Epidermal melanocyte (primary cell): ENCODE data around the gene NALCN.

ENCODE experiments used
- DNase-seq: peaks from one replicate; pipeline ENCODE4 v3.0.0; 2011; ENCODE audit warnings: low spot score; ENCODE audit not compliant: insufficient read length

Gene NALCN

DNA sequence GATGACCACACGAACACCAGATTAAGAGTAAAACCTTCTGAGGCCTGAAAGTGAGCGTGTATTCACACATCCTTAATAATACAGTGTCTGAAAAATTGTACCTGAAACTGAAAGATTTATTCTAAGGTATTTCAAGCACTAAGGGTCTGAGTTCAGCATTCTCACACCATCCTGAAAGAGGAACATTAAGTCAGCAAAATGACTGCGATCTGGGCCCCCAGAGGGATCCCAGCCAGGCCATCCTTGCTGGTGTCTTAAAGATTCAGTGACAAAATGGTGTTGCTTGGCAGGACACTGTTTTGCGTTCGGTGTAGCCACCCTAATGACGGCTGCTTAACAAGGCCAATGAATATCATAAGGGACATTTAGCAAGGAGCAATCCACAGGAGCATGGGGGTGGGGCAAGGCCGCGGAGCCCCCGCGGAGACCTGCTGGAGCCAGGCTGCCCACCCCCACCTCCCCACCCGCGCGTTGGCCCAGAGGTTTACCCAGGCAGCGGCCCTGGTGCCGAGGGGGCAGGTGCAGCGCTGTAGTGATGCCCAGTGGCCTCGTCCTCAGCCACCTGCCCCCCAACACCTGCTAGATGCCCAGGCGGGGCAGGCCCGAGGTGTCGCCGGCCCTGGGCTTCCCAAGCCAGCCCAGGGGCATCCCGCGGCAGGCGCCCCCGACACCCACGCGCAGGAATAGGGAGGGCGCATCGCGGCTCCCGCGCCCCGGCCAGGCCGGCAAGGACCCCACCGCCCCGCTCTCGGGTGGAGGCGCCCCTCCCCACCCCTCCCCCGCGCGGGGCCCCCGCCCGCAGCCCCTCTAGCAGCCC lies 742 bp downstream of the NALCN start:
- no peak for DNase-seq

DNA sequence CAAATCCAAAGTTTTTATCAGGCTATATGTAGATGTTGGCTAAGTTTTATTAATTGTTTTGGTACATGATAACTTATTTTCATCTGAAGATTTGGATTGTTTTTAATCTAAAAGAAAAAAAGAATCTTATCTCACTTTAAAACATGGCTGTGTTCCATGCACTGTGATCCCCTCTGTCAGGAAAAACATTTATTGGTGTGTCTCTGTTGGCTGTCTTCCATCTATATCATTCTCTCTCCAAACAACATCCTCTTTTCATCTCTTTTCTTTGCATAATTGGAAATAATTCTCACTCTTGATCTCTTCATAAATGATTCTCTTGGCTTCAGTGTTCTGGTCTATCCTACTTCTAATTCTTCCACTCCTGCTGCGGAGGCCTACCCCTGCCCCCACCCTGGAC lies 4.2 kb downstream of the NALCN start:
- no peak for DNase-seq

DNA sequence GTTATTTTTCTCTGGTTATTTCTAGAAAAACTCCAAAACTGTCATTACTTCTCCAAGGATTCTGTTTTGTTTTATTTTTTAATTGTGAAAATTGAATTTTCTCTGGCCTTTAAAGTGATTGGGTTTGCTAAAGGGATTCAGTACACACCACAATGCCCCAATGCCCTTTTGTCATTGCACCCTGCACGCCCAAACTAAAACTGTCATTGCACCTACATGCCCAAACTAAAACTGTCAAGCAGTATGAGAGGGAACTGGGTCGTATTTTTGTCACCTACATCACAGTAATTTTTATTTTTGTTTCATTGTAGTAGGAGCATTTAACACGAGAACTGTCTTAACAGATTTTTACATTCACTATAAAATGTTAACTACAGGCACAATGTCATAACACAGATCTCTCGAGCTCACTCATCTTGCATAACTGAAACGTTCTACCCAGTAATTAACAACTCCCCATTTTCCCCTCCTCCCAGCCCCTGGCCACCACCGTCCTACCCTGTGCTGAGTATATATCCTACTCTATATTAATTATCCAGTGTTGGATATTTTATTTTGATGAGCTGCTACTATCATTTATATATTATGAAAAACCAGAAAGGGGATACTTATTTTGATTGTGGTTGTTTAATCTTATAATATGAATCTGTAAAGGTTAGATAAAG lies 7.2 kb downstream of the NALCN start:
- DNase-seq = no peak

DNA sequence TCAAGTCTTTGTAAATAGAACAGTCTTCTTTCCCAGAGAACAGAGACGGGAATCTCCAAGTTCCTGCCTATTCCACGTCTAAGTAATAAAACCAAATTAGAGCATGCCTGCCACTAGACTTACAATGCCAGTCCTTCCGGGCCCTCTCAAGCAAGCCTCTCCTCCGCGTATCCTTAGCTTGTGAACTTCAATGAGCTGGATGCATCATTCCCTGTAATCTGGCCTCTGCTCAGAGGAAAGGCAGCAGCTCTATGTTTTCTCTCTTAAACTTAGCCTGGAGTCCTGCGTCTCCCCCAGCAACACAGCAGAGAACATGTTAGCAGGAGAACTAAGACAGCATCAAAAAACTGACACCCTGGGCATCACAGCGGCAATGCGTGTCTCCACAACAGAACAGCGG lies 8.2 kb downstream of the NALCN start:
- DNase-seq = no peak

DNA sequence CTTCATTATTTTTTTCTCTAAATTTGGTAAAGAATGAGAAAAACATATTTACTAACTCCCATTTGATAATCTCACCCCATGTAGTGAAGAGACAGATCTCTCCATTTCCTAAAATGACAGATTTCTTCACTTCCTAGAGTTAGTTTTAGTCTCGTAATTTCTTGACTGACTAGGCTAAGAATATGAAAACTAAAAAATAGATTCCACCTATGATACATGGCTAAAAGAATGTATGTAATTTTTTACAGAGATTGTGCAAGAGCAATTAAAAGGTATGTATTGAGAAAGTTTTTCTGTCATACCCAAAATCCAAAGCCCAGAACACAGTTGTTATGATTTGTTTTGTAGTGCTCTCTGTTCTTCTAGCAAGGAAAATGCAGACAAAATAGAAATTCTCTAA lies 9.5 kb downstream of the NALCN start:
- no peak for DNase-seq

DNA sequence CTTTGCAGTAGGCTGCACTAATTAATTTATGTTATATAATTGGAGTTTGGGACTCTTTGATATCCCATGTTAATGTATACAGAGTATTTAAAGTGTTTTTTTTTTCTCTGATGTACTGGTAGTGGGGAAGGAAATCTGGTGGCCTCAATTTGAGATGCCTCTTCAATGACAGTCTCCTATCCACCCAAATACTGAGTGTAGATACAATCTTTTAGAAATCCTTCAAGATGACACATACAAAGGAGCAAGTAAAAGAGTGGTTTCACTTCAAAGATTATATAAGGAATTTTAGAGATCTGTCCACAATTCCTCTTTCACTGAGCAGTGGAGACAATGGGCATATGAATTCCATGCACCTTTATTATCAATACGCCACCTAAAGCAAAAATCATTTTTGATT lies 15.1 kb downstream of the NALCN start:
- DNase-seq = no peak

DNA sequence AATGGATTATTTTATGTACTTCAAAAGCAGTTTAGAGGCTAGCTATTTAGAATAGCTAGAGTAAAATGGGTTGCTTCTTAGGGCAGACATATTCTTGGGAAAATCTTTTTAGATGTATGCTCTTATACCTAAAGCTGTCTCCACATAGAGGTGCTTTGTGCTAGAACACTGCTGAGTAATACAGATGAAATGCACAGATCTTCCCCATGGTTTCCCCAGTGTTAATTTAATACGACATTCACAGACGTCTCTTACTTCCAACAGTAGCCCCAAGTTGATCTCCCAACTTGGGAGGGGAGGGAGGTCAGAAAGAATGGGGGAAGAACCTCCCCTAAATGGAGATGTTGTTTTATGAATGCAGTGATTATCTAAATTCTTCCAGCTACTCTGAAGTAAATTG lies 16.9 kb downstream of the NALCN start:
- no peak for DNase-seq

DNA sequence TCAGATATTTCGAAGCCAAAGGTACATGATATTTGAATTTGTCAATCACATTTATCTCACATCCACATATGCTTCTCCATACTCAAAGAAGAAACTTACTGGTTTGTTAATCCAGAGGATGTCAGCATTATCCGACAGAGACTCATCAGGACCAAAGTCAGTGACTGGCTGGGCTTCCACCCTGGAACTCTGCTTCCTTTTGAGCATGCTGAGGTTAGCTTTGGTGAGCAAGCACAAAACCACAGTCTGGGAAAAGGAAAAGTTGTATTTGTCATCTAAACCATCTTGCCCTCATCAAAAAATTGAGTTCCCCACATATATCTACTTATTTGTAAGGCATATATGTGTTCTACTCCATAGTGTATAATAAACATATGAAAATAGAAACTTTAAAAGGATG lies 17.4 kb downstream of the NALCN start:
- DNase-seq = no peak

DNA sequence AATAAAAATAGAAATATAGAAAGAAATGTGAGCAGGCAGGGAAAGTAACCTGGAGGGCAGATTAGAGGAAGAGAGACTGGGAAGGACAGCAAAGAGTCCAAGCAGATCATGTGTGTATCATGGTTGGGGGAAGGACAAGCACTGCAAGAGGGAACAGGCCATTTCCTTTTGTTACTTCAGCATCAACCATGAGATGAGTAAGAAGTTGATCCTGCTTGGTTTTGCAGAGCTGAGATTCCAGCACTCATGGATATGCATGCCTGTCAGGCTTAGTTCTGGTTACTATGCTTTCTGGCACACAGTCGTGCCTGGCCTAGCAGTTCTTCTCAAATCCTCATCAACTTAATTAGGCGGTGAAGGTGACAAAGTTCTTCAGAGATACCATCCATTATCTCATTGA lies 18.1 kb downstream of the NALCN start:
- DNase-seq = no peak

DNA sequence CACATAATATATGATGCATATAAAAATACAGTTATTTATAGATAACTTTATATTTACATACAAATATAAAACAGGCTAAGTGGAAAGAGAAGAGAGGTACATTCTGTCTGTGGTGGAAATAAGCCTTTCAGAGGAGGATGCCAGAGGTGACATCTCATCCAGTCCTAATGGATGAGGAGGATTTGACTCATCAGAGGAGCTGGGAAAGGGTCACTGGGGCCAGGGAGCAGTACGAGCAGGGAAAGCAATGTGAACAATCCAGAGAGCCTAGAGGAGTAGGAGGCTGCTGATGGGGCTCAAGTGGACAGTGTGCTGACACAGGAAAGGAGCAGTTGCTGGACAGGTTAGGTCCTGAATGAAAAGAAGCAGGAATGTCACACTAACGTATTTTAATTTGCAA lies 18.6 kb downstream of the NALCN start:
- DNase-seq = no peak

DNA sequence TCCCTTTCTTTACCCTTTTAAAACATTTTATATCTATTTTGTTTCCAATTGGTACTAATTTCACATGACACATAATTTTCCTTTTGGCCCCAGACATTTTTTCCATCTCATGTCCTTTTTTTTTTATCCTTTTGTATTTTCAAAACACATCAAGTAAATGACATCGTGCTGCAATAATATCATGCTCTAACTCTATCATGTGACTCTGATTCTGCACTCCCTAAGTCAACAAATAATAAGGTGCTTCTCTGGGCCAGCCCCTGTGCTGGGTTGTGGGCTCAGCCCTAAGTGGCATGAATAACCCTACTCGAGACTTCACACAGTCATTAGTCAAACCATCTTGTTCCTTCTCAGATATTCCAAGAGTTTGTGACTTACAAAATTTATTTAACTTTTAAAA lies 21.7 kb downstream of the NALCN start:
- no peak for DNase-seq

DNA sequence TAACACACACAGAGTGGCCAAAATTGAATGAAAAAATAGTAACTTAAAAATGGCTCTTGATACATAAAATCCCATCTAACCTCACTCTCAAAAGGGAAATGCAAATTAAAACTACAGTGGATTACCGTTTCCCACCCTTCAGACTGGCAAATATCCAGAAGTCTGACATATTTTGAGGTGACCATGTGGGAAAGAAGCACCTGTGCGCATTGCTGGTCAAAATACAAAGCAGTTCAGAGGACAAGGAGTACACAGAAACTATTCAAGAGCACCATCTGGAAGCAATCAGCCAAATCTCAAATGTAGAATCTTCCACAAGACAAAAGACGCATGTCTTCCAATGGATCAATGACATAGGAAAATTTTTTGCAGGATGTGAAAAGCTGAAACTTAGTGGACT lies 23.2 kb downstream of the NALCN start:
- DNase-seq = no peak

DNA sequence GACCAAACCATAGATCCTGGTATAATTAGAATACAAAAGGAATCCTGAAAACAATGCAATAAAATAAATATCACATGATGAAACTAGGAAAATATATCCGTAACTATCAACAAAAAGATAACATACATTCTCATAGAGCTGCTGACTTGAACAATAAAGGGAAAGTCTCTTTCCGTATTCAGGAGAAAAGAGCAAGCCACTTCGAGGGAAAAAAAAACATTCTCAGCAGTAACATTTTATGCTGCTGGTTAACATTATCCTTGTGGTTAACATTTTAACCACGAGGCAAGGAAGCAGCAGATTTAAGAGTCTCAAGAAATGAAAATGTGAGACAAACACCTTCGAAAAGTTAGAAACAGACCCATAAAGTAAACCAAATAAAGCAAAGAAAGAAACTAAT lies 25.8 kb downstream of the NALCN start:
- no peak for DNase-seq

DNA sequence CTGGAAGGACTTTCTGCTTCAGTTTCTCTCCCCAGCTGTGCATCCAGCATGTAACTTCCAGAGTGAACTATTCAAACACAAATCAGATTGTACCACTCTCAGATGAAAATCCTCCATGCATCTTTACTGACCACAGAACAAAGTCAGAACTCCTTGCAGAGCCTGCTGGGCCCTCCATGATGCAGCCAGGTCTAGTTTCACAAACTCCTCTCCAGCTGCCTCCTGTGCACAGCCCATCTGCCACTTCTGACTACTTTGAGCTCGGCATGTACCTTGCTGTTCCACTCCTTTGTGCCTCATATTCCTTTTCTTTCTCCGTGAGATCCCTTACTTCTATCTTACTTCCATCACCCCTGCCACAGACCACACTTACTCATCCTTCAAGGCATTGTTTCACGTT lies 31.4 kb downstream of the NALCN start:
- no peak for DNase-seq

DNA sequence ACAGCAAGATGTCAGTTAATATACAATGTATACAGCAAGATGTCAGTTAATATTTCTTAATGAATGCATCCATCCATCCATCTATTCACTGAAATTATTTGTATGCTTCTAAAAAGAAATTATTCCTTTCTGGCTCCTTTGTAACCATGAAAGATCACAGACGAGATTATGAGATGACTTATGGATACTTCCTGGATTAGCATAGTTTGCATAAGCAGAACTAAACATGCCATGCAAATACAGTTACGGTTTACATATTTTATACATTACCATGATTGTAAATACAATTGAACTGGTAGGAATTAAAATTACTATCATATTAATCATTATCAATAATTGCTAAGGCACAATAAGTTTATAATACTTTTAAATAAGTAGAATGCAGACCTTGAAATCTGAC lies 32.7 kb downstream of the NALCN start:
- no peak for DNase-seq

DNA sequence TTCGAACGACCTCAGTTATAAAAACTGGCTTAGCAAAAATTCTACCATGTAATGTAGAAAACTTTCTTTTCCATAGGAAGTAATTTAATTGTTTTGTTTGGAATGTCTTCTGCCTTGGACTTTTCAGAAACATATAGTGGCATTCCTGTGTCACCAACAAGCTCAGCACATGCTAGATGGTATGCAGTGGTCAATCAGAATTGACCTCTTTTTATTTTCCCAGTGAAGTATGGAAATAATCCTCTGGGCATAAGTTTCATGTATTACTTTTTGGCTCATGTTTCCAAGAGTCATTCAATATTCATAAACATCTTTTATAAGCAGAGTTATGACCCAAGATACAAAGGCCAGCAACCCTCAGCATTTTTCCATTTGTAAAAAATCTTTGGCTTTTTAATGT lies 33.6 kb downstream of the NALCN start:
- DNase-seq = no peak

DNA sequence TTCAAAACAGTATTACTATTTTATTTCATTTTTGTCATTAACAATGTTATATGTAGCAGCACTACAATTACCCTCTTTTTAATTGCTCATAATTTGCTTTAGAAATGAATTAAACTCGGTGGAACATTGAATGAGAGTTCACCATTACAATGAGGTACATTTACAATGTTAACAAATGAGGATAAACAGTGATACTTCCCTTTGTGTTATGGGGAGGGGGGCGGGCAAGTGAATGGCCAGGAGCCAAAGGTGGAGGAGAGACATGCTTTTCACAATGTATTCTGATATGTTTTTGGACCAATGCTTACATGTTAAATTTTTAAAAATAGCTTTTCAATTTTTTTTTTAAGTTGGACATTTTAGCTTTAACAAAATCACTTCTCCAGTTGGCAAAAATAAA lies 34.2 kb downstream of the NALCN start:
- DNase-seq = no peak

DNA sequence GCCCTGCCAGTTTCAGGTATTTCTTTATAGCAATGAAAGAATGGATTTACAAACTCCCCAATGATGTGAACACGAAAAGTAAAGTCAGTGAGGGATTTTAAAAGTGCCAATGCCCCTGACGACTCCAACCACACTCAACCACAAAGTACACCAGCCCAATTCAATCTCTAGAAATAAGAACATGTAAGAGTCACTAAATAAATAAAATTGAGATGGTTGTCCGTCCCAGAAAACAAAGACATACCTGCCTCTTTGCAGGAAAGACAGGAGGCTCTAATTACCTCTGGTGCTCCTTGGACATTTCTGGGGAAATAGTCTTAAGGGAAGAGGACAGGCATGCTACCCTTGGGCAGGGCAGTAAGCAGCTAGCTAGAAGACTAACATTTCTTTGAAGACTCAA lies 55.8 kb downstream of the NALCN start:
- no peak for DNase-seq

DNA sequence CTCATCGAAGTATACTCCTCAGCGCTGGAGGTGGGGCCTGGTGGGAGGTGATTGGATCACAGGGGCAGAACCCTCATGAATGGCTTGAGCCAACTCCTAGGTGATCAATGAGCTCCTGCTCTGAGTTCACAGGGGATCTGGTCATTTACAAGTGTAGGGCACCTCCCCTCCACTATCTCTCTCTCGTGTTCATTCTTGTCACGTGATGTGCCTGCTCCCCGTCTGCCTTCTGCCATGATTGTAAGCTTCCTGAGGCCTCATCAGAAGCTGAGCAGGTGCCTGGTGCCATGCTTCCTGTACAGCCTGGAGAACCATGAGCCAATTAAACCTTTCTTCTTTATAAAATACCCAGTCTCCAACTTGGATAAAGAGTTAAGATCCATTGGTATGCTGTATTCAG lies 61.4 kb downstream of the NALCN start:
- DNase-seq = no peak

DNA sequence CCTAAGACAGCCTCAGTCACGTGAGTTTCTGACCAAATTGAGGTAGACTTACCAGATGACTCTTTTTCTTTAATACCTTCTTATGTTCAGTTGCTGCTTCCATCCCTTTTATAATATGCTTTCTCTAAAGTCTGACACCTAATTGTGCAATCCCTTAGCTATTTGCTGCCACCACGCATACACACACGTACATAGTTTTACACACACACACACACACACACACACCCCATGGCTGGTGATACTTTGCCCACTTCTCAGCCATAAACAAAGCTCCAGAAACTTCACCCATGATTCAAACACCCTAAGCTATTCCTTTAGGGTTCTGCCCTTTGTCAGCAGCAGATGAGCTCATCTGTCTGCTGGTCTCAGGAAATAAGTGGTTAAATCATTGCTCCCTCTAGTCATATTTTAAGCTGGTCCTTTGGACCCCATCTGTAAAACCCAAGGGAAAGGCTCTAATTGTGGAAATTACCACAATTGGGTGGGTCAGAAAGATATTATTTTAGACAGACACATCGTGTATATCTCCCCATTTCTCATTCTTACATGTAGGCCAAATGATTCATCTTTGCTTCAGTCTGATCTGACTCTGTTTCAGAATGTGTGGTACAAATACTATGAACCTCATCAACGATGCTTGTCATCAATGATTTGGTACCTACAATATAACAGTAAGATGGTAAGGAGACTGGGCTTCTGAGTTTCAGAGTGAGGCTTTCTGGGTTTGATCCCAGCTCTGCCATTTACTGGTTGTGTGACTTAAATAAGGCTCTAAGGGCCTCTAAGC lies 69.2 kb downstream of the NALCN start:
- no peak for DNase-seq

DNA sequence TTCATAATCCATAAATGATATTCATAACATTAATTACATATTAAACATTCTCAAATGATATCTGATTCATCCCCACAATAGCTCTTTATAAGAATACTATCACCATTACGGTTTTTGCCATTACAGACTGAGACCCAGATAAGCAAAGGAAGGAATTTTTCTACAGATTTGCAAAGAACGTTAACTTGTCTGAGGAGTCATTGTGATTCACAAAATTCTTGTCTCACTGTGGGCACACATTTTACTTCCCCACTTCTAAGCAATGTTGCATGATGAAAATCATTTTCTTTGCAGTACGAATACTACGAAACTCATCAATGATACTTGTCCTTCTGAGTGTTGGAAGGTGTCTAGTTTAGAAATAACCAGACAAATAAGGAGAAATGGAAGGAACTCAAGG lies 70.1 kb downstream of the NALCN start:
- DNase-seq = no peak

DNA sequence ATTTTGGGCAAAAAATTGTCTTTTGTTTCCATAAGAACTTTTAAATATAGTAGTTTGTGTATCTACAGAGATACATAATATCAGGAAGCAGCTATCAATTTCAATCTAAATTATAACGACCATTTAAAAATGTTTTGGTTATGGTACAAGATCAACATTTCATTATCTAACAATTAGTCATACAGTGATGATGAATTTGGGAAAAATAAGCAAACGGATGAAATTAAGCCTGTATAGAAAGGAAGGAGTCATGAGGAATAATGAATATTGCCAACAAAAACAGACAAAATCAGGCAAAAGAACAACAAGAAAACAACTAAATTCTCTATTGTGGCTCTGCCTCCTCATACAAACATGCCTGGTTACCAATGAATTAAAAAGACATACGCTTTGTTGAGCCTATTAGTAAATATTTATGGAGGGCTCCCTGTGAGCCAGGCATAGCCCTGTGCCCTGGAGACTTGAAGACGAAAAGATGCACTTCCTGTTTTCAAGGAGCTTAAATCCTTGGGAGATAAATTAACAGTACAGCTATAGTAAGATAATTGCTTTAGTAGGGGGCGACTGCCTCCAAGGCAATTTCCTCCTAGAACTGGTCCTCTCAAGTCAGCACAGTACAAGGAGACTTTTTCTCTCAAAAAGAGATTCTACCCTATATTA lies 73.0 kb downstream of the NALCN start:
- no peak for DNase-seq
